Measurements from ENCODE around the gene TCF3. TPM values are rescaled to one million over a fixed set of nuclear protein-coding genes. Genes with fewer than 3 reads are reported as not detected.

Gene TCF3
- total RNA-seq, 2 experiments from 2014 or later, result 124 to 126 TPM

DNA sequence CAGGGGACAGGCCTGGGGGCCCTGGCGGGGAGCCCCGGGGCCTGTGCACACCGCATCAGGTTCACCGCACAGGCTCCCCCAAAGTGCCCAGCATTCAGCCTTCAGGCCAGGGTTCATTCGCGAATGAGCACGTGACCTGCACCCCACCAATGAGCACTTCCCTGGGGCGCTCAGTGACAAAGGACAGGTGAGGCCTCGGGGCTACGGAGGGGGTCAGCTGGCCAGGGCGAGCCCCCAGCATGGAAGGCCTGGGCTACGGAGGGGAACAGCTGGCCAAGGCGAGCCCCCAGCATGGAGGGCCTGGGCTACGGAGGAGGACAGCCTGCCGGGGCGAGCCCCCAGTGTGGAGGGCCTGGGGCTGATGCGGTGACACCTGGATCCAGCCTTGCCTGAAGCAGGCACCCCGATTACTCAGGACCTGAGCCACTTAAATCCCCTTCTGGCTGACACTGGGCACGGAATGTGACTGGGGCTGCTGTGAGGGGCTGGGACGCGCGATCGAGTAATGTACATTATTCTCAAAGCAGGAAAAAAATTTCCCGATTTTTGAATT, 23.1 kb downstream of the TCF3 start:
- Mint-ChIP-seq H3K4me1 (ENCODE audit: low read depth) (no peaks in the 10 kb centered on the region), H3K4me3 (no peak overlapping the region), H3K36me3 (ENCODE audit: low read depth) (peaks cover 10% of the 10 kb centered on the region), H3K27ac (no peak overlapping the region), H3K9me3 (no peaks in the 10 kb centered on the region), H3K27me3 (no peaks in the 10 kb centered on the region)
- TF ChIP-seq CTCF (IDR thresholded peaks at IDR 0.05), result no peak
- intact Hi-C loops (cut with micrococcal nuclease), result no loop called here
- ATAC-seq (no peak), DNase-seq (no peak)
- ChIA-PET CTCF (no interaction called here), POLR2A (no interaction called here)

GRCh38 chr19:1627194-1627593, 25.2 kb downstream of the TCF3 start:
- H3K4me3 Mint-ChIP-seq, result no peak overlapping the region
- H3K27ac Mint-ChIP-seq, result peak overlapping the region; percentile 25
- no peak for DNase-seq
- H3K4me1 Mint-ChIP-seq (ENCODE audit: low read depth), result no peaks in the 10 kb centered on the region
- intact Hi-C loops (cut with micrococcal nuclease), result no loop called here
- no peaks in the 10 kb centered on the region for H3K9me3 Mint-ChIP-seq
- ATAC-seq, result no peak
- ChIA-PET POLR2A (no interaction called here), CTCF (no interaction called here)
- no peaks in the 10 kb centered on the region for H3K27me3 Mint-ChIP-seq
- TF ChIP-seq CTCF (IDR thresholded peaks at IDR 0.05), result no peak
- H3K36me3 Mint-ChIP-seq (ENCODE audit: low read depth), result peaks cover 12% of the 10 kb centered on the region

GRCh38 chr19:1626417-1627010, 25.9 kb downstream of the TCF3 start:
- no peak for TF ChIP-seq CTCF (IDR thresholded peaks at IDR 0.05)
- H3K27me3 Mint-ChIP-seq, result no peaks in the 10 kb centered on the region
- H3K4me3 Mint-ChIP-seq, result no peak overlapping the region
- ChIA-PET CTCF (no interaction called here), POLR2A (no interaction called here)
- no peaks in the 10 kb centered on the region for H3K4me1 Mint-ChIP-seq (ENCODE audit: low read depth)
- no peaks in the 10 kb centered on the region for H3K9me3 Mint-ChIP-seq
- H3K27ac Mint-ChIP-seq, result no peak overlapping the region
- H3K36me3 Mint-ChIP-seq (ENCODE audit: low read depth), result peaks cover 12% of the 10 kb centered on the region
- no peak for DNase-seq
- intact Hi-C loops (cut with micrococcal nuclease), result no loop called here
- no peak for ATAC-seq

DNA sequence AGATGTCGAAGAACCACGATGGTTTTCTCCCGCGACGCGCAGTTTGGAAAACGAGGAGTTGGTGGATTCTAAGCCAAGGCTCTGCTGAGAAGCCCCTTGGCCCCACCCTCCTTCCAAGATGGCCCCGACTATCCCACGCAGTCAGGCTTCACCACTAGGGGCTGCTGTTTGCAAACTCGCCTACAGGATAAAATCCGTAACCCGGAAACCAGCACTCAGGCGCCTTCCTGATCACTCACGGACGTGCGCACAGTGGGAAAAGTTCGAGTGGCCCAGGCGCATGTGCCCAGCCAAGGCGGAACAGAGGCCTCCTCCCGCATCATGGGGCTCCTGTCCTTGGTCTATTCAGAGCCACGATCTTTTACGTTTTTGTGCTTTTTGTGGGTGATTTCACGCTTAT, 28.0 kb downstream of the TCF3 start:
- ChIA-PET CTCF (interaction anchor here (0.8 to 1.2 kb wide), 5 partner anchors 16 to 142 kb away, joined by 3 to 6 read pairs (median 3); no protein-coding TSS in a partner anchor), POLR2A (no interaction called here)
- no peaks in the 10 kb centered on the region for H3K9me3 Mint-ChIP-seq
- no peaks in the 10 kb centered on the region for H3K27me3 Mint-ChIP-seq
- DNase-seq (peak; percentile 77), ATAC-seq (peak; percentile 81)
- peaks cover 14% of the 10 kb centered on the region for H3K36me3 Mint-ChIP-seq (ENCODE audit: low read depth)
- no peak overlapping the region for H3K4me3 Mint-ChIP-seq
- peak overlapping the region; percentile 34 for H3K27ac Mint-ChIP-seq
- intact Hi-C loops (cut with micrococcal nuclease), result no loop called here
- peak; percentile 68 for TF ChIP-seq CTCF (IDR thresholded peaks at IDR 0.05)
- H3K4me1 Mint-ChIP-seq (ENCODE audit: low read depth), result no peaks in the 10 kb centered on the region

DNA sequence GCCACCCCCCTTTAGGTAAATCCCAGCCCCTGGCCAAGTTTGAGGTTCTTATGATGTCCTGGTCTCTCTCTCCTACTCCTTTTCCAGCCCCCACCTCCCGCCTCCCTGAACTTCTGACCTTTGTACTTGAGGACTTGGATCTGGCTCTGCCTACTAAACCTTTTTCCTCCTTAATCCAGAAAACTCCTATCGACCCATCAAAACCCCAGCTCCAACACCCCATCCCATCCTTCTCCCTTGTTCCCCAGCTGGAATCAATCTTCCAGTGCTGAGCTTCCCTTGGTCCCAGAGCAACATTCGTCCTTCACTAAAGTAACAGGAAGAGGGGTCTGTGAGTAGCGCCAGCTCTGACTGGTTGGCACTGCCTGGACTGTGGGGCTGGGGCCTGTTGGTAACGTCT, 29.9 kb downstream of the TCF3 start:
- Mint-ChIP-seq H3K4me3 (no peak overlapping the region), H3K27ac (no peak overlapping the region), H3K36me3 (ENCODE audit: low read depth) (peaks cover 17% of the 10 kb centered on the region), H3K27me3 (no peaks in the 10 kb centered on the region), H3K9me3 (no peaks in the 10 kb centered on the region), H3K4me1 (ENCODE audit: low read depth) (peaks cover 10% of the 10 kb centered on the region)
- intact Hi-C loops (cut with micrococcal nuclease), result no loop called here
- DNase-seq, result no peak
- TF ChIP-seq CTCF (IDR thresholded peaks at IDR 0.05), result no peak
- no peak for ATAC-seq
- ChIA-PET CTCF (interaction anchor here (0.7 to 1.0 kb wide), 2 partner anchors 87 to 174 kb away, joined by 3 read pairs; no protein-coding TSS in a partner anchor), POLR2A (interaction anchor here (0.9 kb wide), 1 partner anchor 17 kb away, joined by 3 read pairs; the partner anchor contains the start of gene UQCR11)
